Choroid plexus epithelial cell (primary cell): ENCODE results near the gene SOX5.

Experiments
- DNase-seq: peaks from one replicate; pipeline ENCODE4 v3.0.0-alpha.2; 2010; ENCODE audit warnings: low read depth
- H3K4me3 ChIP-seq: 2 replicates; pipeline ENCODE4 v1.5.1; 2011; ENCODE audit warnings: low read depth, mild to moderate bottlenecking, control low read depth, low read length, moderate library complexity
- TF ChIP-seq, protein P1 (sequence below): conservative IDR thresholded peaks from 2 replicates; pipeline ENCODE4 v1.5.1; 2011; ENCODE audit warnings: low read depth, mild to moderate bottlenecking, control low read depth, inconsistent platforms, low read length, moderate library complexity

The SOX5 gene

DNA sequence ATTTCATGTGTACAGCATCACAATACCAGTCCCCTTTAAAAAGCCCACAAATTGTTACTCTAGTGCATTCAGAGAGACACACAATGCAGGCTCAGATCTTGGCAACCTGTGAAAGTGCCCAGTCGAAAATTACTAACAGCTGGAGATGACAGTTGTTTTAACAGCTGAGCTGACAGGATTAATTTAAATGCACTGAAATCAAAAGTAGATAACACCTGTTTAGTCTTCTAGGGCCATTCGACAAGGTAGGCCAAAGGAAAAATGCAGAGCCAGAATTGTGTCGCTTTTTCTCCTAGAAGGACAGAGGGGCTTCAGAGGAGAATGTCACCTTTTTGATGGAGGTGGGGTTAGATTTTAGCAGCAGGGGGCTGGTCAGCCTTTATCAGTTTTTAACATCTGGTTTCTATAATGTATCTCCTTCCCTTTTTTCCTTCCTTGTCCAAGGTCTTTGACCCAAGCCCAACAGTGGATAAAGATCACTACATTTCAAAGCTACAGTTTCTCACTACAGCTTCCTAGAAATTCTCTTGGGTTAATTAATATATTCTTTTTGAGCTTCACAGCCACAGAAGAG is 139.1 kb downstream of the SOX5 start:
- TF ChIP-seq, protein P1, sequence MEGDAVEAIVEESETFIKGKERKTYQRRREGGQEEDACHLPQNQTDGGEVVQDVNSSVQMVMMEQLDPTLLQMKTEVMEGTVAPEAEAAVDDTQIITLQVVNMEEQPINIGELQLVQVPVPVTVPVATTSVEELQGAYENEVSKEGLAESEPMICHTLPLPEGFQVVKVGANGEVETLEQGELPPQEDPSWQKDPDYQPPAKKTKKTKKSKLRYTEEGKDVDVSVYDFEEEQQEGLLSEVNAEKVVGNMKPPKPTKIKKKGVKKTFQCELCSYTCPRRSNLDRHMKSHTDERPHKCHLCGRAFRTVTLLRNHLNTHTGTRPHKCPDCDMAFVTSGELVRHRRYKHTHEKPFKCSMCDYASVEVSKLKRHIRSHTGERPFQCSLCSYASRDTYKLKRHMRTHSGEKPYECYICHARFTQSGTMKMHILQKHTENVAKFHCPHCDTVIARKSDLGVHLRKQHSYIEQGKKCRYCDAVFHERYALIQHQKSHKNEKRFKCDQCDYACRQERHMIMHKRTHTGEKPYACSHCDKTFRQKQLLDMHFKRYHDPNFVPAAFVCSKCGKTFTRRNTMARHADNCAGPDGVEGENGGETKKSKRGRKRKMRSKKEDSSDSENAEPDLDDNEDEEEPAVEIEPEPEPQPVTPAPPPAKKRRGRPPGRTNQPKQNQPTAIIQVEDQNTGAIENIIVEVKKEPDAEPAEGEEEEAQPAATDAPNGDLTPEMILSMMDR, result no peak
- no peak overlapping the region for H3K4me3 ChIP-seq
- DNase-seq, result no peak

DNA sequence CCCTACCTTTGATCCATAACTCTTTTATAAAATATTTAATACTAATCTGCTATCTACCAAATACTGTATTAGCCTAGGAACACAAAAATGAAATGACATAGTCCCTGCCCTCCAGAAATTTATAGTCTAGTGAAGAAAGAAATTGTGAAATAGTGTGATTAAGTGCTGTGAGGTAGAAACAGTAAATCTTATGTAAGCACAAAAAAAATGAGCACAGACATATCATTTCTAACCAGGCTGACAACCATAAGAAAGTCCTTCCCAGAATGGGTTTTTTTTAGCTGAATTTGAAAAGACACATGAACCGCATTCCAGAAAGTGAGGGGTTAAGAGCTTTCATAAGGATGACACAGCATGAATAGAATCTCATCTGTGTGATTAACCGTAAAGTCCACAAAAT is 145.9 kb downstream of the SOX5 start:
- DNase-seq, result no peak
- H3K4me3 ChIP-seq, result no peak overlapping the region
- TF ChIP-seq, protein P1, result no peak

DNA sequence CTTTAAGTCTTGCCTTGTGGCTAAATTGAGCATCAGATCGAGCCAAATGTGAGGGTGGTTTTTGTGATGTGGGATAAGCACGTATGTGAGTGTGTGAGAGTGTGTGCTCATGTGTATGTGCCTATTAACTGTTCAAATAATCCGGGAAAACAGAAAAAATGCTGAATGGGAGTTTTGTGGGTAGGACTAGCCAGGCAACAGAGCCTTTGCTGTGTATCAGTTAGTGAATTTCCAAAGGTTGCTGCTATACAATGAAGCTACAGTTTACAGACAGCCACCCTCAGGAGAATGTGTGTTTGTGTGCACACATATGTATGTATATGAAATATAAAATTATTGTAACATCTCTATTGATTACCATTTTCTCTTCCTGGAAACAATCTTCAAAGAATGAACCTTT is 154.0 kb downstream of the SOX5 start:
- no peak overlapping the region for H3K4me3 ChIP-seq
- DNase-seq, result no peak
- TF ChIP-seq, protein P1, result no peak

DNA sequence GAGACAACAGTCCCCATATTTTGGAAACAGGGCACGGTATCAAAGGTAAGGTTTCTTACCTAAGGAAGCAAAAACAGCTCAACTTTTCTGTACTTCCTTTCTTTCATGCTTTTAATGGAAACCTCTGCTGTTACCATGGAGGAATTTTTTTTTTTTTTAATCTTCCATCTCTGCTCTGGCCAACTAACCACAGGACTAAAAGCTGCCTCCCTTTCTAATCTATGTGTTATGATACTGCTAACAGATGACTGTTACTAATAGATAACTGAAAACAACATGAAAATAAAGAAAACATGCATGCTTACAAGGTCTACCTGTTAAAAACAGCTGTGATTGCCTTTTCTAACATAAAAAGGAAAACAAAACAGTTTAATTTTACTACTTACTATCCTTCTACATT is 168.4 kb downstream of the SOX5 start:
- H3K4me3 ChIP-seq, result no peak overlapping the region
- no peak for DNase-seq
- TF ChIP-seq, protein P1, result no peak

DNA sequence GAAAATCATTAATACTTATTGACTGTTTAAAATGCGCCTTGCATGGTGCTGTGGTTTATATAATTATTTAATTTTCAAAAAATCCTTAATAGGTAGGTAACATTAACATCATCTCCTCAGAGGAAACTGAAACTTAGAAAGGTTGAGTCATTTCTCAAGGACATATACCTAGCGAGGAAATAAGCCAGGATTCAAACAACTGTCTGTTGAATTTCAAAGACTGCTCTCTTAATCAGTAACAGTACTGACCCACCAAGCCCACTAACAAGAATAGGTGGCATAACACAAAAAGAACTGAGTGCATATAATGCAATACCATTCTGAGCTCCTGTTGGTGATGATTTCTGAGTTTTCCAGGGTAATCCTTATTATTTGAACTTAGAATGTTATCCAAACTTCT is 174.3 kb downstream of the SOX5 start:
- DNase-seq, result no peak
- TF ChIP-seq, protein P1, result no peak
- H3K4me3 ChIP-seq, result no peak overlapping the region

DNA sequence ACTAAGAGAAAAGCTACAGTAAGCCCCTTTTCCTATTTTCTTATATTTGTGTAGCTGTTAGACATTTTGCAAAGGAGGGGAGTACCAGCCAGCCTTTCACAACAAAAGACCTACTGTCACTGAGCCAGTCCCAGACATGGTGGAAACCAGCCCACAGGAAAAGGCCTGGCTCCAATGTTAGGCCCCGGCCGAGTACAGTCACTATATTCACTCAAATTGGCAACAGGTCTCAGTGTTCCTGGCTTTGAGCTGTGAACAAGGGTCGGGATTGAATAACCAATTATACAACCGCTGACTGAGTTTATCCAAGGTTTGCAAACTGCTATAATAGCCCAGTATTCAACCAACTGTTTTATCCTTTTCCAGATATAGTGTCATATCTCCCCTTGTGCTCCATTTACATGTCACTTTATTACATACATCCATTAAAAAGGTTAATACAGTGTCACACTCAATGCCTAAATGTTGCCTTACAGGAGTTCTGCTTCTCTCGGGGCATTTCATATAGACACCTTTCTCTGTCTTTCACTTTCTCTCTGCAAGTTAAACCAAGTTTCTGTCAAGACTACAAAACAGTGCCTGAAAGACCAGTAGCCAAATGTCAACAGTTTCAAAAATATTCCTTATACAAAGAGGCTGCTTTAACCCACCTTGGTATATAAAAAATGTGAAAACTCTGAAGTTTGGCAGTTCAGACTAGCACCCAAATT is 178.1 kb downstream of the SOX5 start:
- no peak overlapping the region for H3K4me3 ChIP-seq
- TF ChIP-seq, protein P1, result no peak
- no peak for DNase-seq
